Measurements from ENCODE around the gene EFHC1.

DNA sequence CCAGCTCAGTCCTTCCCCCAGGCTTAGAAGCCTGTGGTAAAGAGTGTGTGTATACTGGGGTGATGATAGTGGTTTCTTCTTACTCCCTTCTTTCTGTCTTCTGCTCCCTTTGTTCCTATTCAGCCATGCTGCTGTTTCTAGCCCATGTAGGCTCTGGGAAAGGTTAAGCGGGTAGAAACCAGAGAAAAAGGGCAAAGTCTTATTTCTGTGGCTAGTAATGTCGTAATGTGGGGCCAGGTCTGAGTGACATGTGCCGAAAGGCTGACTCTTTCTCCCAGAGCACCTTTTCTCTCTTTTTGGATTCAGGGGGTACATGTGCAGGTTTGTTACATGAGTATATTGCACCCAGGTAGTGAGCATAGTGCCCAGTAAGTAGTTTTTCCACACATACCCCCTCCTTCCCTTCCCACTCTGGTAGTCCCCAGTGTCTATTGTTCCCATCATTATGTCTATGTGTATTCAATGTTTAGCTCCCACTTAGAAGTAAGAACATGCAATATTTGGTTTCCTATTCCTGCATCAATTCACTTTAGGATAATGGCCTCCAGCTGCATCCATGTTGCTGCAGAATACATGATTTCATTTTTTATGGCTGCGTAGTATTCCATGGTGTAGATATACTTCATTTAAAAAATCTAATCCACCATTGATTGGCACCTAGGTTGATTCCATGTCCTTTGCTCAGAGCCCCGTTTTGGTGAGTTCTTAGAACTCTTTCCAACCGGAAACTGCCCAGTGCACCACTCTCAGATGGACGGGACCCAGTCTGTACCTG, 74.3 kb downstream of the EFHC1 start:
- TF ChIP-seq, protein P1, sequence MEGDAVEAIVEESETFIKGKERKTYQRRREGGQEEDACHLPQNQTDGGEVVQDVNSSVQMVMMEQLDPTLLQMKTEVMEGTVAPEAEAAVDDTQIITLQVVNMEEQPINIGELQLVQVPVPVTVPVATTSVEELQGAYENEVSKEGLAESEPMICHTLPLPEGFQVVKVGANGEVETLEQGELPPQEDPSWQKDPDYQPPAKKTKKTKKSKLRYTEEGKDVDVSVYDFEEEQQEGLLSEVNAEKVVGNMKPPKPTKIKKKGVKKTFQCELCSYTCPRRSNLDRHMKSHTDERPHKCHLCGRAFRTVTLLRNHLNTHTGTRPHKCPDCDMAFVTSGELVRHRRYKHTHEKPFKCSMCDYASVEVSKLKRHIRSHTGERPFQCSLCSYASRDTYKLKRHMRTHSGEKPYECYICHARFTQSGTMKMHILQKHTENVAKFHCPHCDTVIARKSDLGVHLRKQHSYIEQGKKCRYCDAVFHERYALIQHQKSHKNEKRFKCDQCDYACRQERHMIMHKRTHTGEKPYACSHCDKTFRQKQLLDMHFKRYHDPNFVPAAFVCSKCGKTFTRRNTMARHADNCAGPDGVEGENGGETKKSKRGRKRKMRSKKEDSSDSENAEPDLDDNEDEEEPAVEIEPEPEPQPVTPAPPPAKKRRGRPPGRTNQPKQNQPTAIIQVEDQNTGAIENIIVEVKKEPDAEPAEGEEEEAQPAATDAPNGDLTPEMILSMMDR (IDR thresholded peaks at IDR 0.05; ENCODE audit: low read depth, low read length, poor library complexity, severe bottlenecking) = no peak
- TF ChIP-seq EZH2phosphoT487 (IDR thresholded peaks at IDR 0.05; ENCODE audit: borderline replicate concordance, low read length) = no peak

Data from DOHH2 (cell line).